Stimulated activated CD4-positive, alpha-beta T cell treated with anti-CD3 and anti-CD28 coated beads, TNF-alpha, amount 100 ng/mL, for 1 hour (primary cell): Measurements from ENCODE around the gene DPP8.
"Not testable (repeated sequence)": the region's sequence is repeated elsewhere in the genome, so short reads cannot be mapped to it uniquely, and the experiment has no call there.

Experiments
- DNase-seq, 3 donors: peaks; one replicate each; pipeline ENCODE4 v3.0.0-alpha.2; 2020; ENCODE audit warnings: low read depth in 3 of 3, low spot score in 1 of 3

DPP8 gene

DNA sequence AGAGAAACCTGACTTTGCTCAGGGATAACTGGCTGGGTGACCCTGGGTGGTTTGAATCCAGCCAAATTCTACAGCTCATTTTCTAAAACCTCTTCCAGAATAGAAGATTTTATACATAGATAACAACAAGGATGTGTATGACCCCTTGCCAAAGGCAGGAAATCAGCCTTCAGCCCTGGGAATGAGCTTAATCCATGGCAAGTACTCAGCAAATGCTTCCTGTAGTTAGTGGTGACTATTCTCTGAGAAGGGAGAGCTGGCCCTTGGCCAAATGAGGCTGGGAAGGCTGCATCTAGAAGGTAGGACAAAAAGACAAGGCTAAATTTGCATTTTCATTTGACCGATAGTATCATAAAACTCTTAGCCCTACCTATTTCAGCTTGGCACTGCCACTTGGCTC, 8.1 kb upstream of the DPP8 start:
- DNase-seq = no peak

DNA sequence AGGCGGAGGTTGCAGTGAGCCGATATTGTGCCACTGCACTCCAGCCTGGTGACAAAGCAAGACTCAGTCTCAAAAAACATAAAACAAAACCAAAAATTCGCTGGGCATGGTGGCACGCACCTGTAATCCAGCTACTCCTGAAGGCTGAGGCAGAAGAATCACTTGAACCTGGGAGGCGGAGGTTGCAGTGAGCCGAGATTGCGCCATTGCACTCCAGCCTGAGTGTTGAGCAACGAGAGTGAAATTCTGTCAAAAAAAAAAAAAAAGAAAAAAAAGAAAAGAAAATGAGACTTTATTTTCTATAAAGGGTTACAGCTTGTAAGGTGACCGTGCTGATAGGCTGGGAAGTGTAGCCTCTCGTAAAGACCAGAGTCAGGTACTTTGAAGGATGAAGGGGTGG, 6.7 kb upstream of the DPP8 start:
- DNase-seq = no peak

DNA sequence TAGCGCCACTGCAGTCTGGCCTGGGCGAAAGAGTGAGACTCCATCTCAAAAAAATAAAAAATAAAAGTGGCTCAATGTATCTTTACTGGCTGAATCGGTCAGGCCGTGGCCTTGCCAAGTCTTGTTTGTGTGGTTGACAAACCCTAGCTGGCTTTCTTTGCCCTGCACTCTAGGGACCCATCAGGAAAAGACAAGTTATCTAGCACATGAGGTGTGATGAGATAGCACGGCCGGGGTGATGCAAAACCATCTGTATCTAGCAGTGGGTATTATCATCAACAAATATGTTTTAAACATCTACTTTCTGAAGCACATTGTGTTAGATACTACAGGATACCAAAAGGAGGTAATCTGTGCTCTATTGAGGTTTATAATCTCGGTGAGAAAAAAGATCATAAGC, 3.9 kb upstream of the DPP8 start:
- no peak for DNase-seq

DNA sequence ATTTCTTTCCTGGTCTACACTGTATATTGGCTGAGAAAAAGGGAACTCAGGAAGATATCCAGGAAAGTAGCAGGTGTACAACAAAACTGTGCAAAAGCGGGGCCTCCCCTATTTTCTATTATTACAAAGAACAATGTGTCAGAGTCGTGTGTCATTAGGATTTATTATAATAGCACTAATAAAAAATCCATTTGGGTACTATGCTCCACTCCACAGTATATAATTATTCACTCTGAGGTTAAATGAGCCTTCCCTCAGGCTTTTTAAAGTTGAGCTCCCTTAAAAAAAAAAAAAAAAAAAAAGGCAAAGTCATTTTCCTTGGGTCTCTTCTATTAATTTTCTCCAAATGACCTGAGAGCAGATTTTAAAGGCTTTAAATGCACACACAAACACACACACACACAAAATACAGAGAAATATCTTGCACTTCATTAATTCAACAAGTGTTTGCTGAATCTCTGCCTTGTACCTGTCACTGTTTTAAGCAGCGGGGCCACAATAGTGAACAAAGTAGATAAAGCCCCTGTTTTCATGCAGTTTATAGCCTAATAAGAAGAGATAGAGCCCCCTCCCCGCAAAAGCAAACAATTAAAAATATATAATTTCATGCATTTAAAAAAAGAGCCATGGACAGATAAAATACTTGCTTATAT, 1.3 kb upstream of the DPP8 start:
- DNase-seq = no peak

DNA sequence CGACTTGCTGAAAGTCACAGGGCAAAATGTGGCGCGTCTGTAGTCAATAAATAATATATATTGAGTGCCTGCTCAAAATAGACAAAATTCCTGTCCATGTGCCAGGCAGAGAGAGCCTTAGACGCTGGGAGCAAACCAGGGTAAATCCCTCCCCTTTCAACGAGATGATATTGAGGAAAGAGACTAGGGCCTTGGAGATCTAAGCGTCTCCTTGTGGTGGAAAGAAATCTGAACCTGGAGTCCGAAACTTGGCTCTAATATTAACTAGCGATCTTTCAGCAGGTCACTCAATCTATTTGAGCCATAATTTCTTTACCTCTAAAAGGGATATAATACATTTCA, 348 bp upstream of the DPP8 start:
- no peak for DNase-seq

DNA sequence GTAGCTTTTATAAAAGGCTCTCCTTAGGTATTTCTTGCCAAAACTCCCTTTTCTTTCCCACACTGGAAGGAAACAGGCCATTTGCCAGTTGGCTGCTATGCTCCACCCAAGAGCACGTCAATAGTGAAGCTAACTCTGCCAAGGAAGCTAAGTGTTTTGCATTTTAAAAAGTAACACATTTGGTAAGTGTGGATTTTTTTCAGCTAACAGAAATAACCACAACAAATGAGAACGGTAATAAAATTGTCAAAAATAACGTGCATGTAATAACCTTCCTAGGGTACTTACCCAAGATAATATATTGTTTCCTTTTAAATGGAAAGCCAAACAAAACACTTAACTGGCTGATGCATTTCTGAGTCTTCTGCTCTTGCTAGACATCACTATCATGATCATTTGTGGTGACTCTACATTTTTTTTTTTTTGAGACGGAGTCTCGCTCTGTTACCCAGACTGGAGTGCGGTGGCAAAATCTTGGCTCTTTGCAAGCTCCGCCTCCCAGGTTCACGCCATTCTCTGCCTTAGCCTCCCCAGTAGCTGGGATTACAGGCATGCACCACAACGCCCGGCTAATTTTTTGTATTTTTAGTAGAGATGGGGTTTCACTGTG, 4.6 kb downstream of the DPP8 start:
- no peak for DNase-seq

DNA sequence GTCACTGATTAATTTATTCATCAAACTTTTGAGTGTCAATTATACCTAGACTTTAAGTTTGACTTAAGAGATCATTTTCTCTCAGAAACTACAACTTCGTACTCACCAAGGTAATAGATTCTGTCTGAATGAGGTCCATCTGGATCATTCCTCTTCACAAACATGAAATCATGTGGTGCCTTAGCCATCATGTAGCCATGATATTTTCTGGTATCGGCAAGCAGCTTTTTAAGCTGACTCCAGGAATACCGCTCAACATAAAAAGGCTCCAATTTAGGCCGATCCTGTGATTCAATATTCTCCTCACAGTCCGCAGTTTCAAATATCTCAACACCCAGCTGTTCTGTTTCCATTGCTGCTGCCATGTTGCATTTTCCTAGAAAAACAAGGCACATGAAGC, 5.3 kb downstream of the DPP8 start:
- no peak for DNase-seq

DNA sequence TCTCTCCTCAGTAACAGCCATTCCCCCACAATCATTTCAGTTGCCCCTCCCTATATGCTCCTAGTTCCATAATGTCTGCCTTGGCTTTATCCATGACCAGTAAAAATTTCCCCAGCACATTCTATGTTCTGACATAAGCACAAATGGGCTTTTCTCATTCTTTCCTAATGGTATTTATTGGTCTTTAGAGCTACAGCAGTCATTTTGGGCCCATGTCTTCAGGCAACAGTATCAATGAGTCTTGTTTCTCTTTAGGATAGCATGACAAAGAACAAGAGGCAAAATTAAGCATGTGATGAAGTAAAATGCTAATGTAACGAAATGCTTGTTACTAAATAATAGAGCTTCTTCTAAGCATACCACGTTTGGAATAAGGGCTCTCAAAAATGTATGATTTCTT, 8.2 kb downstream of the DPP8 start:
- DNase-seq = no peak

DNA sequence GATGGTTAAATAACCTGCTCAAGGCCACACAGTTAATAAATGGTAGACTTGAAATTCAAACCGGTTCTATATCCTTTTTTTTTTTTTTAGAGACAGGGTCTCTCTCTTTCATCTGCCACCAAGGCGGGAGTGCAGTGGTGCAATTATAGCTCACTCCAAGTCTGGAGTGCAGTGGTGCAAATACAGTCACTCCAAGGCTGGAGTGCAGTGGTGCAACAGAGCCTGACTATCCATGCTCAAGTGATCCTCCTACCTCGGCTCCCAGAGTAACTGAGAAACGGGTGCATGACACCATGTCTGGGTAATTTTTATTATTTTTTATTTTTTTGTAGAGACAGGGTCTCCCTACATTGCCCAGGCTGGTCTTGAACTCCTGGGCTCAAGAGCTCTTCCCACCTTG, 23.4 kb downstream of the DPP8 start:
- DNase-seq = no peak

DNA sequence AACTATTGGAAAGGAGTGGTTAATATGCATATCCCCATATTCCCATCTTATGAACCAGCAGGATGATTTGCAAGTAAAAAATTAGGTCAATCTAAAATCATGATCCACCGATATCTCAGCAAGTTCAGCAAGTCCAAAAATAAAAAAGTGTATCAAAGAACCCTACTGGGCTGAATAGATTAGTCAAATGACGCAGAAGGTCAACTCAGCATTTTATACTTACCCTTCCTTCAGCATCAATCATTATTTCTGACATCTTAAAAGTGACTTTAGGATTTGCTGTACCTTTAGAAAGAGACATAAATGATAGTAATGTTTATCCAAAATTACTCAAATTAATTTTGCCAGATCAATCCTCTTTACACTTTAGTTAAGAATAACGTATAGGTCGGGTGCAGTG, 32.6 kb downstream of the DPP8 start:
- DNase-seq = no peak

DNA sequence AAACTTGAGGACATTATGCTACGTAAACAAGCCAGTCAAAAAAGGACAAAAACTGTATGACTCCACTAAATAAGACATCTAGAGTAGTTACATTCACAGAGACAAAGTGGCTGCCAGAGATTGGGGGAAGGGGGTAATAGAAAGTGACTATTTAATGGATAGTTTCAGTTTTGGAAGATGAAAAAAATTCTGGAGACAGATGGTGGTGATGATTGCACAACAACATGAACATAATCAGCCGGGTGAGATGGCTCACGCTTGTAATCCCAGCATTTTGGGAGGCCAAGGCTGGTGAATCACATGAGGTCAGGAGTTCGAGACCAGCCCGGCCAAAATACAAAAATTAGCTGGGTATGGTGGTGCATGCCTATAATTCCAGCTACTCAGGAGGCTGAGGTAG, 40.6 kb downstream of the DPP8 start:
- no peak for DNase-seq

DNA sequence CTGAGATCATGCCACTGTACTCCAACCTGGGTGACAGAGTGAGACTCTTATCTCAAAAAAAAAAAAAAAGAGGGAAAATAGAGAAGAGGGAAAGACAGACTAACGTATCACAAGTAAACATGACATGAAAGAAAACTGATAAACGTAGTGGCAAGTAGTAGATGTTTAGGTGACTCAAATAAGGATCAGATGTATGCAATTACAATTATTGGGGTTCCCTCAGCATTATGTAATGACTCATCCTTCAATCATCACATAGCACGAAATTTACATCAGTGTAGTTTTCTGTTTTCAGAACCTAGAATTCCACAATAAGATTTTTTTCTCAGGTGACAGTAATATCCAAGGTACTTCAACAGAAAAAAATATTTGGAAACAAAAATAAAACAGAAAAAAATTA, 46.6 kb downstream of the DPP8 start:
- no peak for DNase-seq

DNA sequence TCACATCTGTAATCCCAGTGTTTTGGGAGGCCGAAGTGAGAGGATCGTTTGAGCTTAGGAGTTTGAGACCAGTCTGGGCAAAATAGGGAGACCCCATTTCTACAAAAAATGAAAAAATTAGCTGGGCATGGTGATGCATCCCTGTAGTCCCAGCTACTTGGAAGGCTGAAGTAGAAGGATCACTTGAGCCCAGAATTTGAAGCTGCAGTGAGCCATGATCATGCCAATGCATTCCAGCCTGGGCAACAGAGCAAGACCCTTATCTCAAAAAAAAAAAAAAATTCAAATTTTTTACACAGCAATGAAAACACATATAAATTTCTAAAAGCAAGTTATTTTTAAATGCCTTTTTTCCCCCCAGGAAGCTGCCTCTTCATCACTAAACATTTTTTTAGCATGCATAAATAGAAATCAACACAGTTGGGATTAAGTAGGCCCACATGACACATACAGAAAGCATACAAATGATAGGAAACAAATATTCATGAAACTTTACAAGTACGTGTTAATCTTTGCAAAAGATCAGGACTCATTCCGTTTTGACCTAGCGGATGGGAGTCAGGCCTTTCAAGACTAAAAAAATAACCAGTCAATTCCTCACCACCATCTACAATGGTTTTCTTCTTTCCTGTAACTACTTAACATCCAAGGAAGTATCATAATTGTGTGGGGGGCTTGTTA, 49.1 kb downstream of the DPP8 start:
- no peak for DNase-seq

DNA sequence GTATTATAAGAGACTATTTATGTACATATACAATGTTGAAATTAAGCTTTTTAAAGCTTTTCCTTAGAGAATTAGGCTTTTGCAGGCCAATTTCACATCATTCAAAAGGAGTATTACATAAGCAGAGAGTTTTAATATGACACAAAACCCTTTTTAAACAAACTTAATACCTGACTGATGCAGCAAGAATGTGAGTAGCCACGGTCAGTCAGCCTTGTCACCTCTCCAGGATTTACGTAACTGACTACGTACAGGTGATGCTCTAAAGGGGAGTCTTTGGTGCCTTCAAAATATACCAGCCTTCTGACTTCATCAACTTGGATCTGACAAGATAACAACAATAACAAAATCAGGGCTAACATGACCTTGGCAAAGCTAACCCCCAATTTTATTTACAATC, 50.6 kb downstream of the DPP8 start:
- DNase-seq = no peak

DNA sequence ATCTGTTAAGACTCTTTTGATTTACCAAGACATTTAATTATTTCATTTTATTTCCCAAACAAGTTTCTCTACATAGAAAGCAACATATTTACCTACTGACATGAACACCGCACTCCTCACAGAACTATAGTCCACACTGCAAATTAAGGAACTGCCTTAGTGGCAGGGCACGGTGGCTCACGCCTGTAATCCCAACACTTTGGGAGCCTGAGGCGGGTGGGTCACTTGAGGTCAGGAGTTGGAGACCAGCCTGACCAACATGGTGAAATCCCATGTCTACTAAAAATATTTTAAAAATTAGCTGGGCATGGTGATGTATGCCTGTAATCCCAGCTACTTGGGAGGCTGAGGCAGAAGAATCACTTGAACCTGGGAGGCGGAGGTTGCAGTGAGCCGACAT, 54.4 kb downstream of the DPP8 start:
- DNase-seq = not testable (repeated sequence)

DNA sequence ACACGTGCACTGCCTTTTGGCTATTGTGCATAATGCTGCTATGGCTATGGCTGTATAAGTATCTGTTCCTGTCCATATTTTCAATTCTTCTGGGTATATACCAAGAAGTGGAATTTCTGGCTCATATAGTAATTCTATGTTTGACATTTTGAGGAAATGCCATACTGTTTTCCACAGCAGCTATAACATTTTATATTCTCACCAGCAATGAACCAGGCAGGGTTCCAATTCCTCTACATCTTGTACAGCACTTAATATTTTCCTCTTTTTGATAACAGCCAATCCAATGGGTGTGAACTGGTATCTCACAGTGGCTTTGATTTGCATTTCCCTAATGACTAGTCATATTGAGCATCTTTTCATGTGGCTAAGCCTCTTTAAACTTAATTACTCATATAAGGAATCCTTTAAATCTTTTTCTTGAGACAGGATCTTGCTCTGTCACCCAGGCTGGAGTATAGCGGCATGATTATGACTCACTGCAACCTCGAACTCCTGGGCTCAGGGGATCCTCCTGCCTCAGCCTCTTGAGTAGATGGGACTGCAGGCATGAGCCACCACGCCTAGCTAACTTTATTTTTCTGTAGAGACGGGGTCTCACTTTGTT, 56.6 kb downstream of the DPP8 start:
- DNase-seq = no peak

DNA sequence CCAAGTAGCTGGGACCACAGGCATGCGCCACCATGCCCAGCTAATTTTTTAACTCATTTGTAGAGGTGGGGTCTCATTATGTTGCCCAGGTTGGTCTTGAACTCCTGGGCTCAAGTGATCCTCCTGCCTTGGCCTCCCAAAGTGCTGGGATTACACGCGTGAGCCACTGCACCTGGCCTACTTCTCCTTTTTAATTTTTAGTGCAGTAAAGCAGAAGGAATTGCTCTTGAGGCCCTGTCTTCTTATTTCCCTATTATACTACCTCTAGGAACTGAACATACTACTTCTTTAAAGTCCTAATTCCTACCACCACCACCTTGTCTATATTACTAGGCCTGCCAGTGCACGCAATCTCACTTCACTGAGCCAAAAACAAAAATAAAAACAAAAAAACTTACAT, 62.2 kb downstream of the DPP8 start:
- not testable (repeated sequence) for DNase-seq

DNA sequence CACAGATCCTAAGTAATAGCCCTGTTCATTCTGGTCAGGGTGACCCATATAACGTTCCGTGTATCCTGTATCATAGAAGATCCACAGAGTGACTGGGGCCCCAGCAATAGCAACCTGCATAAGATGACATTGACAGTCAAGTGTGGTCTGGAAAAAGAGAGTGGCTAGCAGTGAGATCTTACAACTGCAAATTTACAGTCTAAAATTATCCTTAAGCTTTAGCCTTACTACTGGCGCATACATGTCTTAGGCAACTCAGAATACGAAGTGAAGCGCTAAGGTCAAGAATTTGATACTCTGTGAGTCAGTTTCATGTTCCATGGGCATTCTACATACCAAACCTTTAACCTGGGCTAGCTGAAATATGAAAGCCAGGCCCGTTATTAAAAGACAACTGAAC, 65.5 kb downstream of the DPP8 start:
- DNase-seq = no peak

DNA sequence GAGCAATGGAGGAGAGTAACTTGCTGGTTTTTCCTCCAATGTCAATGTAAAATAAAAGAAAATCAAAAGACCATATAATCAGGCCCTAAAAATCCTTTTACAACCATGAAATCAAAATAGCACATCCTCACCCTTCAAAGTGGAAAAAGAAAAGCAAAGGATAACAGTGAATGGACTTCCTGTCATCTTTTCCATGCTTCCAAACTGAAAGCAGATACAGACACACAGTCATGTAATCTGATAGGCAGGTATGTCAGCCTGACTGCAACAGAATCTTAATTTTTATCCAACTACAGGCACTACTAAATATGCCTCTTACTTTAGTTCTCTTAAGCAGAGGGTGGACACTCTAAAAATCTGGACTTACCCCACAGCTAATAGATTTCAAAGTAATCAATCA, 66.9 kb downstream of the DPP8 start:
- DNase-seq = no peak

DNA sequence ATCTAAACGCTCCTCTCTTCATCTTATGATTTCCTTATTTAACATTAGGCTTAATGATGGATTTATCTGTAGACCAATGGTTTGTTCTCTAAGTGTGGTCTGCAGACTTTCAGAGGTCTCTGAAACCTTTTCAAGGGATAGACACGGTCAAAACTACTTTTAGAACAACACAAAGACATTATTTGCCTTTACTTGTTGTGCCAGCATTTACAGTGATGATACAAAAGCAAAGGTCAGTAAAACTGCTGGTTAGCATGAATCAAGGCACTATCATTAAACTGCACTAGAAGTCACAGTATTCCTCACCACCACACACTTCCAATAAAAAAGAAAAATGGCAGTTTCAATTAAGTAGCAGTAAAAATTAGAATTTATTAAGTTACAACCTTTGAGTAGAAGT, 70.3 kb downstream of the DPP8 start:
- no peak for DNase-seq

DNA sequence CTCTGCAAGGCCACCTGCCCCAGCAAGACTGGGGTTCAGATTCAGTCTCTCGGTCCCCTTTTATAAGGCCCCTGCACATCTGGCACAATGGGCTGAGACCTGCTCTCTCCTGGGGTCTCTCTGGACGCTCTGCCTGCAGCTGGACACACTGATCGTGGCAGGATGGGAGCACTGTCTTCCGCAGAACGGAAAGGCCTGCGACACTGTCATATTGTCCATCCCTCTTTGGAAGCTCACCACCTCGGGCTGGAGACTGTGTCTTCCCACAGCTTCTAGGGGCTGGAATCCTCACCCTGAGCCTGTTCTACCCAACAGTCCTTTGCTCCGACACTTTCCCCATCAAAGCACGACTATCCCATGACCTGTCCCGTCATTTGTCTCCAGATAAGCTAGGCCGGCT, 83.3 kb downstream of the DPP8 start:
- DNase-seq = no peak

DNA sequence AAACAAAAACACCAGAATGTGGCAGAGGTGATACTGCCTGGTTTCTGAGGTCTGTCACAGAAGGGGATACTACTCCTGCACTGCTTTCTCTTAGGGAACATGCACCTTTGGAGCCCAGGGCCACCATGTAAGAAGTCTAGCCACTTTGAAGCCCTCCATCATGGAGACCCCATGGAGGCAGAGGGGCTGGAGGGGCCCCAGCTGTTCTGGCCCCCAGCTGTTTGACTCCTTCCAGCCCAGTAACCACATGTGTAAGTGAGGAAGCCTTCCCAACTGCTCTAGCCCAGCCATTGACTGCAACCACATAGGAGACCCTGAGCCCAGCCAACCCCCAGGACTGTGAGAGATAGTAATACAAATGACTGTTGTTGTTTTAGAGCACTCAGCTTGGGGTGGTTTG, 85.8 kb downstream of the DPP8 start:
- no peak for DNase-seq
